HG03135 (cell line): ENCODE results near the gene AP1G2.
"Not testable (repeated sequence)": the region's sequence is repeated elsewhere in the genome, so short reads cannot be mapped to it uniquely, and the experiment has no call there.

Source experiments
- ATAC-seq: cut with Tn5 transposase; IDR thresholded peaks from one replicate; pipeline ENCODE4 v1.9.1; 2021; ENCODE audit warnings: mild to moderate bottlenecking, moderate library complexity; ENCODE audit not compliant: unreplicated experiment

AP1G2 gene

GRCh38 chr14:23539248-23540140, 28.1 kb downstream of the AP1G2 start:
- ATAC-seq: peak; percentile 55

GRCh38 chr14:23538785-23539184, 28.8 kb downstream of the AP1G2 start:
- ATAC-seq: no peak

- no peak for ATAC-seq
Observed at GRCh38 chr14:23538050-23538718, 29.4 kb downstream of the AP1G2 start.

GRCh38 chr14:23537351-23538049, 30.1 kb downstream of the AP1G2 start:
- no peak for ATAC-seq

- ATAC-seq: not testable (repeated sequence)
Observed at GRCh38 chr14:23536906-23537305, 30.7 kb downstream of the AP1G2 start.

GRCh38 chr14:23536494-23536893, 31.1 kb downstream of the AP1G2 start:
- no peak for ATAC-seq

- ATAC-seq: no peak
Observed at GRCh38 chr14:23535943-23536342, 31.6 kb downstream of the AP1G2 start.

GRCh38 chr14:23533652-23534435, 33.7 kb downstream of the AP1G2 start:
- no peak for ATAC-seq

- ATAC-seq: no peak
Observed at GRCh38 chr14:23532658-23533057, 34.9 kb downstream of the AP1G2 start.

- ATAC-seq: no peak
Observed at GRCh38 chr14:23531391-23531790, 36.2 kb downstream of the AP1G2 start.

GRCh38 chr14:23530375-23531055, 37.1 kb downstream of the AP1G2 start:
- ATAC-seq: no peak

GRCh38 chr14:23529016-23529415, 38.6 kb downstream of the AP1G2 start:
- no peak for ATAC-seq

- ATAC-seq: no peak
Observed at GRCh38 chr14:23528555-23528954, 39.0 kb downstream of the AP1G2 start.

- ATAC-seq: no peak
Observed at GRCh38 chr14:23525611-23526010, 42.0 kb downstream of the AP1G2 start.

- no peak for ATAC-seq
Observed at GRCh38 chr14:23524954-23525353, 42.6 kb downstream of the AP1G2 start.

GRCh38 chr14:23523229-23524016, 44.2 kb downstream of the AP1G2 start:
- ATAC-seq: no peak

- ATAC-seq: no peak
Observed at GRCh38 chr14:23522643-23523198, 44.9 kb downstream of the AP1G2 start.

- no peak for ATAC-seq
Observed at GRCh38 chr14:23521785-23522640, 45.6 kb downstream of the AP1G2 start.
